ENCODE measurements around the gene CTBP2.

Gene CTBP2

DNA sequence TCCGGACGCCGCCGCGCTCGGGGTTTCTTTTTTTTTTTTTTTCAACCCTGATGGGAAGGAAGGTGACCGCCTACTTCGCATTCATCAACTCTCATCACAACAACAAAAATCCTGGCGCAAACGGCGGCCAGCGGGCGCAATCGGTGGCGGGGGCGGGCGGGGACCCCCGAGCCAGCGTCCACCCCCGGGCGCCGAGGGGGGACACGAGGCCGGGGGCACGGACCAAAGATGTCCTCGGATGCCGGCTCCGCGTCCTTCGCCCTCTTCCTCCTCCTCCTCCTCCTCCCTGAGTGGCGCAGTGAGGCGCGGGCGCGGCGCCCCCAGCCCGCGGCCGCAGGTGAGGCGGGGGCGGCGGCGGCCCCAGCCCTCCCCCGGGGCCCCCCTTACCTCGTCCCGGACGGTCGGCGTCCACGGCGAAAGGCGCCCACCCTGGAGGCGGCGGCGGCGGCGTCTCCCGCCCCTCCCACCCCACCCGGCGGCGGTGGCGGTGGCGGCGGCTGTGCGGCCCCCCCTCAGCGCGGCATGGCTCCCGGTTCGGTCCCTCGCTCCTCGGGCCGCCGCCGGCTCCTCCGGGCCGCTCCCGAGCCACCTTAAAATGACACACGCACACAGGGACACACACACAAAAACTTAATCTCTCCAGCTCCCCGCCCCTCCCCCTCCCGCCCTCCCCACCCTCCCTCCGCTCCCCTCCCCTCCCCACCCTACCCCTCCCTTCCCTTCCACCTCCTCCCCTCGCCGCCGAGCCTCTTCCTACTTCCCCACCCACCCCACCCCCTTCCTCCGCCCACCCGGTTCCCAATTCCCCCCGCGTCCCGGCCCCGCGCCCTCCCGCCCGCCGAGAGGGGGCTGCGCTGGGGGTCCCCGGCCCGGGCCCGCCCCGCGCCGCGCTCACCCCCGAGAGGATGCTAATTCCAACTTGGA is at the start of gene CTBP2:
Gene CTBP2, minus strand, starts transcription at position 632 of the 924 bp plus-strand sequence.
- Mint-ChIP-seq H3K27me3 (ENCODE audit: low read depth) (no peaks in the 10 kb centered on the region), H3K4me1 (peaks cover 35% of the 10 kb centered on the region), H3K27ac (peak within 1 kb of the TSS; percentile 73 to 97 (median 90)), H3K4me3 (peak within 1 kb of the TSS; percentile 86 to 93 (median 91)), H3K9me3 (no peaks in the 10 kb centered on the region), H3K36me3 (ENCODE audit: low read depth) (no peaks in the 10 kb centered on the region)
- no peak for TF ChIP-seq CTCF (IDR thresholded peaks at IDR 0.05; ENCODE audit: unreplicated experiment in 3 of 3)

DNA sequence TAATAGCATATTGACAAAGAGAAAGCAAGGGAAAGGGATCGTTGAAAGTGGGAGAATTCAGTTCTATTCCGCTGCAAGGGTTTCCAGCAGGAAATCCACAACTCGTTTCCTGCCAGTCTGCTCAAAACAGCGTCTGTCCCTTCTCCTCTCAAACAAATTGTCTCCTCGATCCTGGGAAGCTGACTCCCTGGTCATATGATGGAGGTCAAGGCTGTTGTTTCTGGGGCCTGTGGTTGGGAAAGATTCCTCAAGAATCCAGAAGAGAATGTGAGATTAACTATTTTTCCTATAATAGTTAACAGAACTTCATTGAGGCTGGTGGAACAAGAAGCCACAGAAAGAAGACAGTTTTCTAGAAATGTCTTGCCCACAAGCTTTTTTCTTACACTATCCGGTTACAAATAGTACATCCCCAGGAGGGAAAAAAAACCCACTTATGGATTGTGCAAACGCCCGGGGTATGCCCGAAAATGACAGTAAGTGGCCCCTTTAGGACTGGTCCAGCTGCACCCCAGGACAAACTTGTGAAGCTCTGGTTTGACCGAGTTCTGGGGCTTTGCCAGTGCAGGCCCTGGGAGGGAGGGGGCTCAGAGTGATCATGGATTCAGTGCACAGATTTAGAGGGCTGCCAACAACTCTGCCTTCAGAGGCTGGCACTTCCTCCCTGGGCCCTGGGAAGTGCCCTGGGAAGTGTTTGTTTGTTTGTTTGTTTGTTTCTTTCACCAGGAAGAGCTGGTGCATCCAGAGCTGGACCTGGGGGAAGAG is 49.4 kb upstream of the CTBP2 start:
- Mint-ChIP-seq H3K27me3 (ENCODE audit: low read depth) (peaks cover 5% of the 10 kb centered on the region), H3K4me1 (peaks cover 7% of the 10 kb centered on the region), H3K36me3 (ENCODE audit: low read depth) (no peaks in the 10 kb centered on the region), H3K9me3 (no peaks in the 10 kb centered on the region), H3K27ac (peak overlapping the region; percentile 52 to 95 (median 82)), H3K4me3 (no peak overlapping the region)
- TF ChIP-seq CTCF (IDR thresholded peaks at IDR 0.05; ENCODE audit: unreplicated experiment in 3 of 3), result no peak

DNA sequence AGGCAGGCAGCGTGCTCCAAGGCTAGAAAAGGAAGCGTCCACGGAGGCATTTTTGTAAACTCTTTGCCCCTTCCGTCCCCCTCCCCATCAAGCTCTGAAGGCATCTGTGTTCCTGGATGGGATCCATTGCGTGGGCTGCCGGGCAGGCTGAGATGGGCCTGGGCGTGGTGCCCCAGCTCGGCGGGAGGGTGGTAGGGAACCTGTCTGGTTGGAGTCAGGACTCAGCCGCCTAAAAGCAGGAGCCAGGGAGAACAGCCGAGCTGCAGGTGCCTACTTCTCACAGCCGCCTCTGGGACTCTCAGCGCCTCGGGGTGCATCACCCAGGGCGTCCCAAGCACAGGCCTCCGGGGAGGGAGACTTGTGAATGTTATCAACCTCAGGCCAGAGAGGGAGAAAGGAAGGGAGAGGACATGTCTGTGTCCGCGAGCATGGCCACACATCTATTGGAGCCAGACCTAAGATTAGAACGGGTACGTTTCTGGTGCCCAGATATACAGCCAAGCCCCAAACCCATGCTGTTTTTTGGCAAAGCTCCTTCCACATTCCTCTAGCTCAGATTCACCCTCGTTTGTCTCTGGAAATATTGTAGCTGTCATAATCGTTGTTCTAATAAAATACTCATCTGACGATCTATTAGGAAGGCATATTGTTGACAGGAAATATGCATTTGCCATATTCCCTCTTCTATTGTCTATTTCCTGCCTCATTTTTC is 48.6 kb upstream of the CTBP2 start:
- H3K9me3 Mint-ChIP-seq, result no peaks in the 10 kb centered on the region
- H3K4me1 Mint-ChIP-seq, result peaks cover 7% of the 10 kb centered on the region
- peak overlapping the region; percentile 52 to 95 (median 82) for H3K27ac Mint-ChIP-seq
- peaks cover 5% of the 10 kb centered on the region for H3K27me3 Mint-ChIP-seq (ENCODE audit: low read depth)
- no peak overlapping the region for H3K4me3 Mint-ChIP-seq
- H3K36me3 Mint-ChIP-seq (ENCODE audit: low read depth), result no peaks in the 10 kb centered on the region
- TF ChIP-seq CTCF (IDR thresholded peaks at IDR 0.05; ENCODE audit: unreplicated experiment in 3 of 3), result no peak

DNA sequence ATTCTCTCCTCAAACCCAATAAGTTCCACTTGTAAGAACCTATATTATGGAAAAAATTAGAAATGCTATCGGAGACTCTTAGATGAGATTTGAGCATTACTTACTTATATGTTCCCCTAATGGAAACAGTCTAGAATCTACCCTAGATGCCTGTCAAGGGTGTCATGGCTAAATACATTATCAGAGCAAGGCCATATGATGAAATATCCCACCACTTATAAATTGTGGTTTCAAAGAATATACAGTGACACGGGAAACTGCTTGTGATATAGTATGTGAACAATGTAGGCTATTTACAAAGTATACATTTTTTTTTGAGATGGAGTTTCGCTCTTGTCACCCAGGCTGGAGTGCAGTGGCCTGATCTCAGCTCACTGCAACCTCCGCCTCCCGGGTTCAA is 46.3 kb upstream of the CTBP2 start:
- Mint-ChIP-seq H3K27ac (no peak overlapping the region), H3K27me3 (ENCODE audit: low read depth) (no peaks in the 10 kb centered on the region), H3K9me3 (no peaks in the 10 kb centered on the region), H3K4me3 (no peak overlapping the region), H3K4me1 (peaks cover 7% of the 10 kb centered on the region), H3K36me3 (ENCODE audit: low read depth) (no peaks in the 10 kb centered on the region)
- no peak for TF ChIP-seq CTCF (IDR thresholded peaks at IDR 0.05; ENCODE audit: unreplicated experiment in 3 of 3)

GRCh38 chr10:125205431-125205830 is 45.1 kb upstream of the CTBP2 start:
- no peak overlapping the region for H3K27ac Mint-ChIP-seq
- peaks cover 7% of the 10 kb centered on the region for H3K4me1 Mint-ChIP-seq
- H3K27me3 Mint-ChIP-seq (ENCODE audit: low read depth), result peaks cover 4% of the 10 kb centered on the region
- no peak overlapping the region for H3K4me3 Mint-ChIP-seq
- no peak for TF ChIP-seq CTCF (IDR thresholded peaks at IDR 0.05; ENCODE audit: unreplicated experiment in 3 of 3)
- no peaks in the 10 kb centered on the region for H3K9me3 Mint-ChIP-seq
- no peaks in the 10 kb centered on the region for H3K36me3 Mint-ChIP-seq (ENCODE audit: low read depth)
